ENCODE data around the gene TNP2. TPM values are rescaled to one million over a fixed set of nuclear protein-coding genes. Genes with fewer than 3 reads are reported as not detected.

TNP2 gene
- total RNA-seq, 4 donors from 2014 or later: not detected

- no peak for DNase-seq (ENCODE audit: low spot score in 2 of 2)
- Histone ChIP-seq H3K36me3 (no peaks in the 10 kb centered on the region), H3K4me3 (peak overlapping the region; percentile 89), H3K27ac (no peak overlapping the region), H3K4me1 (peaks cover 32% of the 10 kb centered on the region), H3K9me3 (no peaks in the 10 kb centered on the region), H3K27me3 (no peaks in the 10 kb centered on the region)
- 86% methylated on average over 8 of the region's 8 CpGs for WGBS
- no peak for TF ChIP-seq EP300 (IDR thresholded peaks at IDR 0.05)
- no peak for TF ChIP-seq POLR2AphosphoS5 (IDR thresholded peaks at IDR 0.05)
- TF ChIP-seq POLR2A (IDR thresholded peaks at IDR 0.05): no peak
- TF ChIP-seq CTCF (IDR thresholded peaks at IDR 0.05): no peak
Measured at GRCh38 chr16:11252482-11252931, 16.6 kb downstream of the TNP2 start.

- TF ChIP-seq EP300 (IDR thresholded peaks at IDR 0.05): no peak
- TF ChIP-seq CTCF (IDR thresholded peaks at IDR 0.05): no peak
- no peak for TF ChIP-seq POLR2A (IDR thresholded peaks at IDR 0.05)
- no peak for TF ChIP-seq POLR2AphosphoS5 (IDR thresholded peaks at IDR 0.05)
- no peak overlapping the region for H3K27ac ChIP-seq
- 77% methylated on average over 18 of the region's 18 CpGs for WGBS
Measured at GRCh38 chr16:11251525-11252481, 17.3 kb downstream of the TNP2 start.

GRCh38 chr16:11250786-11251524 lies 18.2 kb downstream of the TNP2 start:
- no peak for DNase-seq (ENCODE audit: low spot score in 2 of 2)
- WGBS: 92% methylated on average over 10 of the region's 10 CpGs
- no peaks in the 10 kb centered on the region for H3K36me3 ChIP-seq
- TF ChIP-seq POLR2A (IDR thresholded peaks at IDR 0.05) (no peak), CTCF (IDR thresholded peaks at IDR 0.05) (no peak), POLR2AphosphoS5 (IDR thresholded peaks at IDR 0.05) (no peak), EP300 (IDR thresholded peaks at IDR 0.05) (no peak)
- no peaks in the 10 kb centered on the region for H3K27me3 ChIP-seq
- H3K27ac ChIP-seq: no peak overlapping the region
- H3K4me3 ChIP-seq: no peak overlapping the region
- peaks cover 22% of the 10 kb centered on the region for H3K4me1 ChIP-seq
- no peaks in the 10 kb centered on the region for H3K9me3 ChIP-seq

More at GRCh38 chr16:11251525-11252481, 17.3 kb downstream of the TNP2 start:
- Histone ChIP-seq H3K9me3 (no peaks in the 10 kb centered on the region), H3K27me3 (no peaks in the 10 kb centered on the region), H3K4me1 (peaks cover 25% of the 10 kb centered on the region), H3K36me3 (no peaks in the 10 kb centered on the region), H3K4me3 (peak overlapping the region; percentile 89)
- DNase-seq (ENCODE audit: low spot score in 2 of 2): no peak

- no peak for DNase-seq (ENCODE audit: low spot score in 2 of 2)
- TF ChIP-seq EP300 (IDR thresholded peaks at IDR 0.05) (no peak), POLR2AphosphoS5 (IDR thresholded peaks at IDR 0.05) (no peak), POLR2A (IDR thresholded peaks at IDR 0.05) (no peak), CTCF (IDR thresholded peaks at IDR 0.05) (no peak)
- Histone ChIP-seq H3K9me3 (no peaks in the 10 kb centered on the region), H3K27ac (no peak overlapping the region), H3K27me3 (no peaks in the 10 kb centered on the region), H3K4me3 (no peak overlapping the region), H3K4me1 (peaks cover 21% of the 10 kb centered on the region), H3K36me3 (no peaks in the 10 kb centered on the region)
- WGBS: 76% methylated on average over 15 of the region's 16 CpGs
Measured at GRCh38 chr16:11250091-11250785, 18.9 kb downstream of the TNP2 start.
